WTC11 (cell line): ENCODE data around the gene AGO3. TPM values are rescaled to one million over a fixed set of nuclear protein-coding genes. Genes with fewer than 3 reads are reported as not detected.
A peak's percentile ranks its signal among the peaks of the same experiment; 100 is the strongest.
"Not testable (repeated sequence)": the region's sequence is repeated elsewhere in the genome, so short reads cannot be mapped to it uniquely, and the experiment has no call there.

Experiments
- ATAC-seq: fragments of 200-7000 bp; cut with Tn5 transposase; 2 replicates; pipeline ENCODE4 v1.10.0; 2021; ENCODE audit warnings: mild to moderate bottlenecking, moderate library complexity
- CTCF ChIA-PET: fragments of 300-600 bp; sonication (Branson Sonifier 250); formaldehyde crosslinking; loops from one replicate; lab custom pipeline; 2021; ENCODE audit warnings: antibody characterized with exemption; lab: Charles Lee
- POLR2A ChIA-PET: fragments of 350-600 bp; sonication (Branson Sonifier 250); formaldehyde crosslinking; loops from one replicate; lab custom pipeline; 2021; ENCODE audit warnings: antibody characterized with exemption; lab: Charles Lee
- DNase-seq: peaks from one replicate; pipeline ENCODE4 v3.0.0; 2021; ENCODE audit warnings: low spot score
- H3K27ac Mint-ChIP-seq: 2 replicates; pipeline ENCODE4 v1.8.0; 2021; ENCODE audit warnings: mixed read lengths
- H3K27me3 Mint-ChIP-seq: 2 replicates; pipeline ENCODE4 v1.8.0; 2021; ENCODE audit warnings: low read depth, mild to moderate bottlenecking, moderate library complexity, mixed read lengths
- H3K36me3 Mint-ChIP-seq: 2 replicates; pipeline ENCODE4 v1.8.0; 2021; ENCODE audit warnings: mixed read lengths
- H3K4me1 Mint-ChIP-seq: 2 replicates; pipeline ENCODE4 v1.8.0; 2022; ENCODE audit warnings: mixed read lengths
- H3K4me3 Mint-ChIP-seq: 2 replicates; pipeline ENCODE4 v1.8.0; 2021; ENCODE audit warnings: mild to moderate bottlenecking, moderate library complexity, mixed read lengths
- H3K9me3 Mint-ChIP-seq: 2 replicates; pipeline ENCODE4 v1.8.0; 2021; ENCODE audit warnings: mixed read lengths
- CREM ChIP-seq: sonication (generic); formaldehyde crosslinking; IDR thresholded peaks from 2 replicates; pipeline ENCODE4 v1.8.1; 2022; ENCODE audit warnings: mild to moderate bottlenecking, missing genetic modification reagents, moderate library complexity
- E2F5 ChIP-seq: sonication (generic); formaldehyde crosslinking; IDR thresholded peaks from 2 replicates; pipeline ENCODE4 v1.8.1; 2022; ENCODE audit warnings: mild to moderate bottlenecking, moderate library complexity, missing genetic modification reagents
- ERG ChIP-seq: fragments of 250-450 bp; sonication (Bioruptor Pico); IDR thresholded peaks from 2 replicates; pipeline ENCODE4 v1.8.0; 2021; ENCODE audit warnings: mild to moderate bottlenecking
- FOXP4 ChIP-seq: sonication (generic); formaldehyde crosslinking; IDR thresholded peaks from 2 replicates; pipeline ENCODE4 v1.8.0; 2022; ENCODE audit warnings: mild to moderate bottlenecking, missing genetic modification reagents
- GTF2I ChIP-seq: fragments of 250-450 bp; sonication (Bioruptor Pico); conservative IDR thresholded peaks from 2 replicates; pipeline ENCODE4 v1.4.0; 2021; ENCODE audit warnings: mild to moderate bottlenecking
- HMGXB4 ChIP-seq: sonication (generic); formaldehyde crosslinking; IDR thresholded peaks from 2 replicates; pipeline ENCODE4 v1.8.1; 2023; ENCODE audit warnings: mild to moderate bottlenecking, moderate library complexity, missing genetic modification reagents
- JUN ChIP-seq: sonication (generic); formaldehyde crosslinking; IDR thresholded peaks from 2 replicates; pipeline ENCODE4 v1.8.0; 2023; ENCODE audit warnings: mild to moderate bottlenecking, missing genetic modification reagents
- MLX ChIP-seq: sonication (generic); formaldehyde crosslinking; IDR thresholded peaks from 2 replicates; pipeline ENCODE4 v1.8.1; 2023; ENCODE audit warnings: mild to moderate bottlenecking, missing genetic modification reagents, moderate library complexity
- NR1H2 ChIP-seq: sonication (generic); formaldehyde crosslinking; IDR thresholded peaks from 2 replicates; pipeline ENCODE4 v1.9.0; 2021; ENCODE audit warnings: mild to moderate bottlenecking, moderate library complexity, missing genetic modification reagents
- OVOL2 ChIP-seq: fragments of 250-450 bp; sonication (Bioruptor Pico); IDR thresholded peaks from 2 replicates; pipeline ENCODE4 v1.9.0; 2021; ENCODE audit warnings: mild to moderate bottlenecking, borderline replicate concordance
- PRDM15 ChIP-seq: sonication (generic); formaldehyde crosslinking; IDR thresholded peaks from 2 replicates; pipeline ENCODE4 v1.8.0; 2022; ENCODE audit warnings: missing genetic modification reagents
- RORB ChIP-seq: fragments of 250-450 bp; sonication (Bioruptor Pico); IDR thresholded peaks from 2 replicates; pipeline ENCODE4 v1.9.0; 2021; ENCODE audit warnings: mild to moderate bottlenecking
- TEAD4 ChIP-seq: sonication (generic); formaldehyde crosslinking; IDR thresholded peaks from 2 replicates; pipeline ENCODE4 v1.8.0; 2022; ENCODE audit warnings: mild to moderate bottlenecking, missing genetic modification reagents
- TP53 ChIP-seq: sonication (generic); formaldehyde crosslinking; IDR thresholded peaks from 2 replicates; pipeline ENCODE4 v1.8.1; 2023; ENCODE audit warnings: mild to moderate bottlenecking, missing genetic modification reagents
- ZNF121 ChIP-seq: sonication (generic); formaldehyde crosslinking; IDR thresholded peaks from 2 replicates; pipeline ENCODE4 v1.8.0; 2023; ENCODE audit warnings: missing genetic modification reagents
- ZNF263 ChIP-seq: sonication (generic); formaldehyde crosslinking; IDR thresholded peaks from 2 replicates; pipeline ENCODE4 v1.8.1; 2022; ENCODE audit warnings: low read depth, mild to moderate bottlenecking, moderate library complexity, missing genetic modification reagents
- ZNF317 ChIP-seq: sonication (generic); formaldehyde crosslinking; IDR thresholded peaks from 2 replicates; pipeline ENCODE4 v1.8.1; 2023; ENCODE audit warnings: low read depth, mild to moderate bottlenecking, moderate library complexity, missing genetic modification reagents, borderline replicate concordance
- ZNF512 ChIP-seq: sonication (generic); formaldehyde crosslinking; IDR thresholded peaks from 2 replicates; pipeline ENCODE4 v1.8.1; 2022; ENCODE audit warnings: missing genetic modification reagents, borderline replicate concordance
- total RNA-seq: library from RNA; stranded (reverse); gene quantifications from 3 replicates; pipeline ENCODE4 v1.2.3, GENCODE V29; 2021

Gene AGO3
- total RNA-seq, 1 experiment from 2014 or later = 26.8 TPM

- TF ChIP-seq ZNF512 (CRISPR knock-in tag) = no peak
- TF ChIP-seq RORB (CRISPR knock-in tag) = no peak
- TF ChIP-seq, all 79 proteins: peak for 0
These were observed 92.3 kb downstream of the AGO3 start (continued) for GRCh38 chr1:36023098-36023769.

GRCh38 chr1:36024024-36024423, 93.1 kb downstream of the AGO3 start:
- H3K36me3 Mint-ChIP-seq = peaks cover 35% of the 10 kb centered on the region
- H3K27me3 Mint-ChIP-seq, H3K27ac Mint-ChIP-seq, H3K4me3 Mint-ChIP-seq, POLR2A ChIA-PET, DNase-seq, H3K9me3 Mint-ChIP-seq, H3K4me1 Mint-ChIP-seq, CTCF ChIA-PET, ATAC-seq: not testable (repeated sequence)
- TF ChIP-seq ZNF317 (CRISPR knock-in tag) = 0 out of 2 replicates have a peak, but pooled peaks have one; percentile 20

GRCh38 chr1:36024847-36025246, 93.9 kb downstream of the AGO3 start:
- Mint-ChIP-seq H3K27ac (no peak overlapping the region), H3K4me3 (no peak overlapping the region), H3K27me3 (no peaks in the 10 kb centered on the region), H3K36me3 (peaks cover 35% of the 10 kb centered on the region), H3K9me3 (peaks cover 4% of the 10 kb centered on the region), H3K4me1 (no peaks in the 10 kb centered on the region)
- TF ChIP-seq JUN = no peak
- no peak for TF ChIP-seq CREM (CRISPR knock-in tag)
- ATAC-seq (no peak), DNase-seq (no peak)
- ChIA-PET POLR2A (no interaction called here), CTCF (no interaction called here)

GRCh38 chr1:36027766-36028165, 96.9 kb downstream of the AGO3 start:
- H3K9me3 Mint-ChIP-seq = peaks cover 4% of the 10 kb centered on the region
- H3K4me3 Mint-ChIP-seq = no peak overlapping the region
- ChIA-PET POLR2A (no interaction called here), CTCF (no interaction called here)
- H3K4me1 Mint-ChIP-seq = no peaks in the 10 kb centered on the region
- peaks cover 39% of the 10 kb centered on the region for H3K36me3 Mint-ChIP-seq
- no peak overlapping the region for H3K27ac Mint-ChIP-seq
- ATAC-seq (no peak), DNase-seq (no peak)
- no peaks in the 10 kb centered on the region for H3K27me3 Mint-ChIP-seq
- no peak for TF ChIP-seq NR1H2 (CRISPR knock-in tag)
- TF ChIP-seq GTF2I = no peak
- TF ChIP-seq TEAD4 (CRISPR knock-in tag) = no peak
- no peak for TF ChIP-seq HMGXB4 (CRISPR knock-in tag)
- no peak for TF ChIP-seq ERG (CRISPR knock-in tag)
- TF ChIP-seq TP53 = no peak
- no peak for TF ChIP-seq ZNF121 (CRISPR knock-in tag)
- no peak for TF ChIP-seq ZNF263
- TF ChIP-seq OVOL2 = no peak
- no peak for TF ChIP-seq MLX (CRISPR knock-in tag)
- no peak for TF ChIP-seq PRDM15
- no peak for TF ChIP-seq FOXP4 (CRISPR knock-in tag)
- TF ChIP-seq E2F5 = no peak
